Measurements from ENCODE around the gene NRG4. TPM values are rescaled to one million over a fixed set of nuclear protein-coding genes. Genes with fewer than 3 reads are reported as not detected.

NRG4 gene
- total and polyA plus RNA-seq, 2 experiments from 2014 or later, result 0.21 to 0.47 TPM

GRCh38 chr15:75994220-75994619, 18.0 kb downstream of the NRG4 start (continued):
- no peak for TF ChIP-seq ZNF462 (CRISPR knock-in tag; IDR thresholded peaks at IDR 0.05)
- TF ChIP-seq ZNF114 (CRISPR knock-in tag; IDR thresholded peaks at IDR 0.05), result no peak
- TF ChIP-seq EZH2 (IDR thresholded peaks at IDR 0.05; ENCODE audit: low read depth, unreplicated experiment), result no peak
- no peak for TF ChIP-seq CREB1 (CRISPR knock-in tag; IDR thresholded peaks at IDR 0.05; ENCODE audit: low read depth)

GRCh38 chr15:75992897-75993296, 19.3 kb downstream of the NRG4 start:
- H3K27me3 ChIP-seq (ENCODE audit: insufficient read depth), result no peaks in the 10 kb centered on the region
- H3F3A ChIP-seq (replicated peaks; ENCODE audit: low read depth), result no peaks in the 10 kb centered on the region
- no peaks in the 10 kb centered on the region for H3K36me3 ChIP-seq (ENCODE audit: insufficient read depth)
- Mint-ChIP-seq H3K4me1 (peaks cover 8% of the 10 kb centered on the region; the same call in 2 of the 3 replicates), H3K4me3 (no peak overlapping the region), H3K36me3 (ENCODE audit: low read depth) (no peaks in the 10 kb centered on the region), H3K9me3 (peaks cover 7% of the 10 kb centered on the region; the same call in 1 of the 3 replicates), H3K27ac (no peak overlapping the region), H3K27me3 (ENCODE audit: insufficient read depth, low read depth, poor library complexity) (peaks cover 4% of the 10 kb centered on the region)
- H3K4me3 ChIP-seq, result no peak overlapping the region
- H4K20me1 ChIP-seq (replicated peaks; ENCODE audit: insufficient read depth), result no peaks in the 10 kb centered on the region
- no peak overlapping the region for H2AFZ ChIP-seq
- no peaks in the 10 kb centered on the region for H3K79me2 ChIP-seq (replicated peaks; ENCODE audit: insufficient read depth)
- no peak overlapping the region for H3K4me2 ChIP-seq
- DNase-seq (ENCODE audit: low spot score) (no peak), ATAC-seq (no peak)
- H3K27ac ChIP-seq (ENCODE audit: low read depth), result no peak overlapping the region
- H3K4me1 ChIP-seq (ENCODE audit: insufficient read depth), result peaks cover 6% of the 10 kb centered on the region; the same call in 1 of the 2 replicates
- no peaks in the 10 kb centered on the region for H3K9me2 ChIP-seq (ENCODE audit: insufficient read depth)
- TF ChIP-seq JUNB (IDR thresholded peaks at IDR 0.05; ENCODE audit: unreplicated experiment) (no peak), REST (IDR thresholded peaks at IDR 0.05; ENCODE audit: unreplicated experiment) (no peak), NANOG (IDR thresholded peaks at IDR 0.05; ENCODE audit: borderline replicate concordance) (no peak), EZH2phosphoT487 (IDR thresholded peaks at IDR 0.05; ENCODE audit: unreplicated experiment) (no peak), ZNF331 (CRISPR knock-in tag; IDR thresholded peaks at IDR 0.05; ENCODE audit: low read depth) (no peak), EZH2 (IDR thresholded peaks at IDR 0.05; ENCODE audit: low read depth, unreplicated experiment) (no peak), CTCF (conservative IDR thresholded peaks at IDR 0.05; ENCODE audit: low read depth in 2 of 2) (no peak), POLR2AphosphoS5 (IDR thresholded peaks at IDR 0.05; ENCODE audit: low read depth) (no peak), STAT1 (IDR thresholded peaks at IDR 0.05; ENCODE audit: unreplicated experiment) (no peak), CREB1 (CRISPR knock-in tag; IDR thresholded peaks at IDR 0.05; ENCODE audit: low read depth) (no peak)

Data from GM23338 (cell line).